Breast epithelium (tissue), 4 donors: ENCODE measurements around the gene MIOX. TPM values are rescaled to one million over a fixed set of nuclear protein-coding genes. Genes with fewer than 3 reads are reported as not detected.
A peak's percentile ranks its signal among the peaks of the same experiment; 100 is the strongest.

Experiments used
- DNase-seq, 2 donors: peaks; one replicate each; pipeline ENCODE4 v3.0.0-alpha.2; 2019; ENCODE audit warnings: low spot score in 2 of 2
- H3K27ac ChIP-seq, 2 donors: fragments of 200-600 bp; sonication (generic) in 1 of 2; one replicate each; pipeline ENCODE4 v1.5.1; 2016 to 2019; ENCODE audit warnings: mild to moderate bottlenecking in 1 of 2
- H3K27me3 ChIP-seq, 2 donors: fragments of 200-600 bp; sonication (generic) in 1 of 2; one replicate each; pipeline versions ENCODE4 v1.5.1 to v1.6.0; 2017 to 2019; ENCODE audit warnings: control low read depth in 1 of 2, mild to moderate bottlenecking in 1 of 2
- H3K36me3 ChIP-seq: fragments of 200-600 bp; one replicate; pipeline ENCODE4 v1.5.1; 2019
- H3K4me1 ChIP-seq, 2 donors: fragments of 200-600 bp; sonication (generic); one replicate each; pipeline ENCODE4 v1.5.1; 2016 to 2019; ENCODE audit warnings: control low read depth in 1 of 2
- H3K4me3 ChIP-seq, 3 donors: fragments of 200-600 bp; sonication (generic); 1 replicate in 2 of 3; 2 replicates in 1 of 3; pipeline ENCODE4 v1.5.1; 2016 to 2019; ENCODE audit warnings: mild to moderate bottlenecking in 3 of 3, moderate library complexity in 2 of 3
- H3K9me3 ChIP-seq, 2 donors: fragments of 200-600 bp; sonication (generic) in 1 of 2; one replicate each; pipeline ENCODE4 v1.5.1; 2016 to 2019; ENCODE audit warnings: control low read depth in 1 of 2
- POLR2A ChIP-seq: fragments of 450-650 bp; IDR thresholded peaks from one replicate; pipeline ENCODE4 v1.6.1; 2016; ENCODE audit warnings: antibody characterized with exemption, mild to moderate bottlenecking, moderate library complexity
- POLR2AphosphoS5 ChIP-seq, 3 donors: sonication (generic); formaldehyde crosslinking; IDR thresholded peaks; one replicate each; pipeline ENCODE4 v1.6.1; 2017; ENCODE audit warnings: antibody characterized with exemption in 3 of 3
- intact Hi-C: fragments of 100-400 bp; cut with DNase I; formaldehyde crosslinking; loops from one replicate; pipeline ENCODE4 v1.15.1; 2023; ENCODE audit warnings: low total_unique reads
- total RNA-seq, 3 donors: library from RNA; depleted of rRNA; stranded (reverse); fragments of >200 nt; gene quantifications; one replicate each; pipeline ENCODE4 v1.1.0, GENCODE V29; 2016
- TF ChIP-seq, protein P1 (sequence below), 3 donors: fragments of 450-650 bp; IDR thresholded peaks; one replicate each; pipeline ENCODE4 v1.5.1; 2016 to 2017; ENCODE audit warnings: antibody characterized with exemption in 3 of 3, mild to moderate bottlenecking in 3 of 3, moderate library complexity in 3 of 3

MIOX gene
- total RNA-seq, 3 donors from 2014 or later: not detected

- TF ChIP-seq POLR2A: no peak
- no peaks in the 10 kb centered on the region for H3K9me3 ChIP-seq
- H3K4me3 ChIP-seq: no peak overlapping the region
- intact Hi-C loops: no loop called here
- DNase-seq: no peak
- H3K36me3 ChIP-seq: no peaks in the 10 kb centered on the region
- H3K4me1 ChIP-seq: no peaks in the 10 kb centered on the region
- no peaks in the 10 kb centered on the region for H3K27me3 ChIP-seq
- H3K27ac ChIP-seq: no peak overlapping the region
Observed at GRCh38 chr22:50536226-50536625, 49.6 kb downstream of the MIOX start.

GRCh38 chr22:50537765-50538164 lies 51.1 kb downstream of the MIOX start:
- H3K4me3 ChIP-seq: no peak overlapping the region
- no peaks in the 10 kb centered on the region for H3K9me3 ChIP-seq
- TF ChIP-seq POLR2A: no peak
- TF ChIP-seq POLR2AphosphoS5 (IDR thresholded peaks at IDR 0.05): no peak
- TF ChIP-seq, protein P1, sequence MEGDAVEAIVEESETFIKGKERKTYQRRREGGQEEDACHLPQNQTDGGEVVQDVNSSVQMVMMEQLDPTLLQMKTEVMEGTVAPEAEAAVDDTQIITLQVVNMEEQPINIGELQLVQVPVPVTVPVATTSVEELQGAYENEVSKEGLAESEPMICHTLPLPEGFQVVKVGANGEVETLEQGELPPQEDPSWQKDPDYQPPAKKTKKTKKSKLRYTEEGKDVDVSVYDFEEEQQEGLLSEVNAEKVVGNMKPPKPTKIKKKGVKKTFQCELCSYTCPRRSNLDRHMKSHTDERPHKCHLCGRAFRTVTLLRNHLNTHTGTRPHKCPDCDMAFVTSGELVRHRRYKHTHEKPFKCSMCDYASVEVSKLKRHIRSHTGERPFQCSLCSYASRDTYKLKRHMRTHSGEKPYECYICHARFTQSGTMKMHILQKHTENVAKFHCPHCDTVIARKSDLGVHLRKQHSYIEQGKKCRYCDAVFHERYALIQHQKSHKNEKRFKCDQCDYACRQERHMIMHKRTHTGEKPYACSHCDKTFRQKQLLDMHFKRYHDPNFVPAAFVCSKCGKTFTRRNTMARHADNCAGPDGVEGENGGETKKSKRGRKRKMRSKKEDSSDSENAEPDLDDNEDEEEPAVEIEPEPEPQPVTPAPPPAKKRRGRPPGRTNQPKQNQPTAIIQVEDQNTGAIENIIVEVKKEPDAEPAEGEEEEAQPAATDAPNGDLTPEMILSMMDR (IDR thresholded peaks at IDR 0.05): no peak
- no peaks in the 10 kb centered on the region for H3K27me3 ChIP-seq
- H3K36me3 ChIP-seq: no peaks in the 10 kb centered on the region
- intact Hi-C loops: no loop called here
- peak overlapping the region; percentile 95 to 96 for H3K27ac ChIP-seq
- no peak for DNase-seq
- no peaks in the 10 kb centered on the region for H3K4me1 ChIP-seq

Other genes starting within 250 kb of the MIOX start
- gene TUBGCP6, start 241.8 kb upstream of the MIOX start, total RNA-seq: 10 to 100 TPM; 34.2 to 66.2 (median 59.6) TPM
- gene HDAC10, start 235.6 kb upstream of the MIOX start, total RNA-seq: 10 to 100 TPM; 22.9 to 35.7 (median 29.4) TPM
- gene MAPK12, start 225.2 kb upstream of the MIOX start, total RNA-seq: 1 to 10 TPM; 3.8 to 9.8 (median 5.3) TPM
- 10 to 100 TPM in 2 of 3 donors, 1 to 10 TPM in 1; 5.7 to 16.5 (median 13.4) TPM for gene MAPK11, start 216.5 kb upstream of the MIOX start, total RNA-seq
- gene PLXNB2, start 179.2 kb upstream of the MIOX start, total RNA-seq: 100 to 1,000 TPM in 2 of 3 donors, 10 to 100 TPM in 1; 79.0 to 137 (median 122) TPM
- gene DENND6B, start 159.8 kb upstream of the MIOX start, total RNA-seq: 1 to 10 TPM; 1.8 to 6.9 (median 5.4) TPM
- 10 to 100 TPM; 48.3 to 54.1 (median 49.5) TPM for gene PPP6R2, start 143.5 kb upstream of the MIOX start, total RNA-seq
- gene SBF1, start 11.8 kb upstream of the MIOX start, total RNA-seq: 10 to 100 TPM; 30.6 to 33.1 (median 30.6) TPM
- under 1 TPM in 2 of 3 donors, not detected in 1; 0.59 to 0.98 TPM for gene ADM2, start 5.3 kb upstream of the MIOX start, total RNA-seq
- gene LMF2, start 20.8 kb downstream of the MIOX start, total RNA-seq: 10 to 100 TPM; 35.7 to 54.9 (median 39.5) TPM
- gene NCAPH2, start 21.4 kb downstream of the MIOX start, total RNA-seq: 10 to 100 TPM; 25.9 to 48.2 (median 43.0) TPM
- gene SCO2, start 38.7 kb downstream of the MIOX start, total RNA-seq: 1 to 10 TPM; 1.9 to 6.6 (median 4.3) TPM
- gene TYMP, start 43.2 kb downstream of the MIOX start, total RNA-seq: 100 to 1,000 TPM in 1 of 3 donors, 10 to 100 TPM in 2; 44.6 to 115 (median 82.9) TPM
- under 1 TPM; 0.16 to 0.33 (median 0.29) TPM for gene KLHDC7B, start 59.0 kb downstream of the MIOX start, total RNA-seq
- gene SYCE3, start 76.1 kb downstream of the MIOX start, total RNA-seq: not detected
- 10 to 100 TPM; 13.6 to 40.0 (median 39.4) TPM for gene CPT1B, start 91.6 kb downstream of the MIOX start, total RNA-seq
- gene CHKB, start 96.0 kb downstream of the MIOX start, total RNA-seq: 10 to 100 TPM; 53.9 to 77.6 (median 71.4) TPM
- 1 to 10 TPM; 1.9 to 2.2 (median 2.0) TPM for gene MAPK8IP2, start 113.9 kb downstream of the MIOX start, total RNA-seq
- gene ARSA, start 141.3 kb downstream of the MIOX start, total RNA-seq: 10 to 100 TPM; 23.8 to 39.0 (median 36.3) TPM
- 10 to 100 TPM in 1 of 3 donors, 1 to 10 TPM in 2; 4.8 to 28.8 (median 5.9) TPM for gene SHANK3, start 186.0 kb downstream of the MIOX start, total RNA-seq